GOT3 (cell line): Measurements from ENCODE around the gene SYNRG.

Experiments used
- DNase-seq: peaks from one replicate; lab custom pipeline; 2025; ENCODE audit warnings: mixed read lengths; lab: John Stamatoyannopoulos, UW

The SYNRG gene

GRCh38 chr17:37494971-37495370, 114.2 kb downstream of the SYNRG start:
- DNase-seq = no peak

- DNase-seq = no peak
These were observed 114.8 kb downstream of the SYNRG start for GRCh38 chr17:37494401-37494831.

GRCh38 chr17:37493249-37494027, 115.8 kb downstream of the SYNRG start:
- no peak for DNase-seq

- DNase-seq = no peak
These were observed 117.1 kb downstream of the SYNRG start for GRCh38 chr17:37492167-37492566.

GRCh38 chr17:37490638-37491614, 118.3 kb downstream of the SYNRG start:
- DNase-seq = no peak

GRCh38 chr17:37490022-37490587, 119.1 kb downstream of the SYNRG start:
- DNase-seq = peak; percentile 26

- DNase-seq = peak; percentile 49
These were observed 119.8 kb downstream of the SYNRG start, which contains the start of gene DUSP14 for GRCh38 chr17:37489197-37490001. TSS of gene DUSP14 (plus strand) at chr17:37489891. CDS start at chr17:37512273, 22,382 bp downstream.

- no peak for DNase-seq
These were observed 120.5 kb downstream of the SYNRG start for GRCh38 chr17:37488607-37489196.

GRCh38 chr17:37488009-37488604, 121.1 kb downstream of the SYNRG start:
- no peak for DNase-seq

- no peak for DNase-seq
These were observed 123.2 kb downstream of the SYNRG start for GRCh38 chr17:37485938-37486570.

GRCh38 chr17:37483311-37484039, 125.7 kb downstream of the SYNRG start:
- DNase-seq = no peak

GRCh38 chr17:37481001-37481665, 128.1 kb downstream of the SYNRG start:
- DNase-seq = no peak

GRCh38 chr17:37480427-37480826, 128.8 kb downstream of the SYNRG start:
- no peak for DNase-seq

GRCh38 chr17:37479025-37479424, 130.2 kb downstream of the SYNRG start:
- DNase-seq = no peak

GRCh38 chr17:37478187-37478586, 131.0 kb downstream of the SYNRG start:
- DNase-seq = no peak

- no peak for DNase-seq
These were observed 132.6 kb downstream of the SYNRG start for GRCh38 chr17:37476431-37477120.

GRCh38 chr17:37475731-37476420, 133.3 kb downstream of the SYNRG start:
- no peak for DNase-seq

- DNase-seq = no peak
These were observed 139.0 kb downstream of the SYNRG start for GRCh38 chr17:37470181-37470580.
